Liver (tissue), 9 donors: ENCODE measurements around the gene MTG1. TPM values are rescaled to one million over a fixed set of nuclear protein-coding genes. Genes with fewer than 3 reads are reported as not detected.
A peak's percentile ranks its signal among the peaks of the same experiment; 100 is the strongest.
"Not testable (repeated sequence)": the region's sequence is repeated elsewhere in the genome, so short reads cannot be mapped to it uniquely, and the experiment has no call there.

Experiments
- DNase-seq: peaks from one replicate; pipeline ENCODE4 v3.0.0-alpha.2; 2017; ENCODE audit warnings: low spot score
- H3K27ac ChIP-seq, 2 donors: one replicate each; pipeline ENCODE4 v1.7.0; 2013; ENCODE audit warnings: inconsistent platforms in 2 of 2, low read length in 2 of 2, control low read depth in 1 of 2, low read depth in 1 of 2, mild to moderate bottlenecking in 1 of 2
- H3K27me3 ChIP-seq, 4 donors: one replicate each; pipeline versions ENCODE4 v1.6.1 to v1.7.0; 2013; ENCODE audit warnings: low read length in 3 of 4, inconsistent platforms in 1 of 4, mild to moderate bottlenecking in 1 of 4, moderate library complexity in 1 of 4; ENCODE audit not compliant: control insufficient read depth in 4 of 4, insufficient read depth in 4 of 4
- H3K36me3 ChIP-seq, 4 donors: one replicate each; pipeline versions ENCODE4 v1.6.1 to v1.7.0; 2013; ENCODE audit warnings: low read length in 3 of 4, mild to moderate bottlenecking in 3 of 4, low read depth in 1 of 4, moderate library complexity in 1 of 4; ENCODE audit not compliant: control insufficient read depth in 4 of 4, insufficient read depth in 3 of 4
- H3K4me1 ChIP-seq, 4 donors: one replicate each; pipeline versions ENCODE4 v1.6.1 to v1.7.0; 2013; ENCODE audit warnings: low read length in 3 of 4, mild to moderate bottlenecking in 3 of 4, moderate library complexity in 1 of 4; ENCODE audit not compliant: control insufficient read depth in 4 of 4, insufficient read depth in 4 of 4
- H3K4me3 ChIP-seq, 3 donors: one replicate each; pipeline versions ENCODE4 v1.6.1 to v1.7.0; 2013; ENCODE audit warnings: low read length in 3 of 3, control low read depth in 1 of 3, low read depth in 1 of 3, mild to moderate bottlenecking in 1 of 3
- H3K9ac ChIP-seq, 2 donors: one replicate each; pipeline ENCODE4 v1.7.0; 2013; ENCODE audit warnings: low read length in 2 of 2, mild to moderate bottlenecking in 2 of 2, moderate library complexity in 2 of 2, control low read depth in 1 of 2, low read depth in 1 of 2
- H3K9me3 ChIP-seq, 4 donors: one replicate each; pipeline versions ENCODE4 v1.6.1 to v1.7.0; 2013; ENCODE audit warnings: low read length in 3 of 4; ENCODE audit not compliant: control insufficient read depth in 4 of 4
- EGR1 ChIP-seq, 2 donors: IDR thresholded peaks; 2 replicates each; pipeline ENCODE4 v1.6.1; 2016 to 2018; ENCODE audit warnings: antibody characterized with exemption in 2 of 2, low read depth in 2 of 2
- GABPA ChIP-seq, 2 donors: IDR thresholded peaks in 1 of 2; conservative IDR thresholded peaks in 1 of 2; 2 replicates each; pipeline ENCODE4 v1.6.1; 2016; ENCODE audit warnings: antibody characterized with exemption in 2 of 2, mild to moderate bottlenecking in 1 of 2, moderate library complexity in 1 of 2
- HNF4G ChIP-seq: IDR thresholded peaks from 2 replicates; pipeline ENCODE4 v1.6.1; 2016; ENCODE audit warnings: antibody characterized with exemption
- JUND ChIP-seq, 2 donors: IDR thresholded peaks; 2 replicates each; pipeline ENCODE4 v1.6.1; 2016; ENCODE audit warnings: antibody characterized with exemption in 2 of 2
- NR2F2 ChIP-seq: IDR thresholded peaks from 2 replicates; pipeline ENCODE4 v1.6.1; 2016; ENCODE audit warnings: antibody characterized with exemption
- REST ChIP-seq: IDR thresholded peaks from 2 replicates; pipeline ENCODE4 v1.6.1; 2016; ENCODE audit warnings: antibody characterized with exemption, mild to moderate bottlenecking
- TAF1 ChIP-seq: conservative IDR thresholded peaks from 2 replicates; pipeline ENCODE4 v1.6.1; 2016; ENCODE audit warnings: antibody characterized with exemption, mild to moderate bottlenecking
- YY1 ChIP-seq: IDR thresholded peaks from 2 replicates; pipeline ENCODE4 v1.6.1; 2016; ENCODE audit warnings: antibody characterized with exemption, mild to moderate bottlenecking
- WGBS: extraction: QIAGEN DNeasy Blood & Tissue Kit; methylation state at CpG from one replicate; pipeline ENCODE4 v1.1.7; 2013; 5-methylcytosine and 5-hydroxymethylcytosine counted together
- polyA plus RNA-seq, 2 donors: library from polyadenylated mRNA; stranded (reverse) in 1 of 2; unstranded in 1 of 2; fragments of 200-250 nt in 1 of 2; fragments of >200 nt in 1 of 2; fragmentation: Nextera tagmentation in 1 of 2; extraction: Ambion mirVana in 1 of 2; gene quantifications; one replicate each; pipeline versions ENCODE4 v1.2.1 to v1.2.3, GENCODE V29; 2013 to 2015
- total RNA-seq, 2 donors: library from RNA; depleted of rRNA; stranded (reverse); fragments of >200 nt; gene quantifications; one replicate each; pipeline ENCODE4 v1.2.3, GENCODE V29; 2014
- TF ChIP-seq, protein P1 (sequence below): IDR thresholded peaks from 2 replicates; pipeline ENCODE4 v1.6.1; 2016; ENCODE audit warnings: antibody characterized with exemption
- TF ChIP-seq, protein P2 (sequence below): fragments of 150-350 bp; IDR thresholded peaks from 2 replicates; pipeline ENCODE4 v1.5.1; 2017; ENCODE audit warnings: improper control_type of control experiment, low read depth, low read length; ENCODE audit not compliant: missing input control
- TF ChIP-seq, protein P3 (sequence below): IDR thresholded peaks from 2 replicates; pipeline ENCODE4 v1.6.1; 2016; ENCODE audit warnings: antibody characterized with exemption
- TF ChIP-seq, protein P4 (sequence below): IDR thresholded peaks from 2 replicates; pipeline ENCODE4 v1.6.1; 2016; ENCODE audit warnings: antibody characterized with exemption
- donor health status: healthy.
- donor health status: healthy.
- donor health status: healthy.
- donor health status: healthy.
- donor health status: healthy.

Gene MTG1
- total and polyA plus RNA-seq, 4 donors: 19.4 to 70.6 (median 38.2) TPM

DNA sequence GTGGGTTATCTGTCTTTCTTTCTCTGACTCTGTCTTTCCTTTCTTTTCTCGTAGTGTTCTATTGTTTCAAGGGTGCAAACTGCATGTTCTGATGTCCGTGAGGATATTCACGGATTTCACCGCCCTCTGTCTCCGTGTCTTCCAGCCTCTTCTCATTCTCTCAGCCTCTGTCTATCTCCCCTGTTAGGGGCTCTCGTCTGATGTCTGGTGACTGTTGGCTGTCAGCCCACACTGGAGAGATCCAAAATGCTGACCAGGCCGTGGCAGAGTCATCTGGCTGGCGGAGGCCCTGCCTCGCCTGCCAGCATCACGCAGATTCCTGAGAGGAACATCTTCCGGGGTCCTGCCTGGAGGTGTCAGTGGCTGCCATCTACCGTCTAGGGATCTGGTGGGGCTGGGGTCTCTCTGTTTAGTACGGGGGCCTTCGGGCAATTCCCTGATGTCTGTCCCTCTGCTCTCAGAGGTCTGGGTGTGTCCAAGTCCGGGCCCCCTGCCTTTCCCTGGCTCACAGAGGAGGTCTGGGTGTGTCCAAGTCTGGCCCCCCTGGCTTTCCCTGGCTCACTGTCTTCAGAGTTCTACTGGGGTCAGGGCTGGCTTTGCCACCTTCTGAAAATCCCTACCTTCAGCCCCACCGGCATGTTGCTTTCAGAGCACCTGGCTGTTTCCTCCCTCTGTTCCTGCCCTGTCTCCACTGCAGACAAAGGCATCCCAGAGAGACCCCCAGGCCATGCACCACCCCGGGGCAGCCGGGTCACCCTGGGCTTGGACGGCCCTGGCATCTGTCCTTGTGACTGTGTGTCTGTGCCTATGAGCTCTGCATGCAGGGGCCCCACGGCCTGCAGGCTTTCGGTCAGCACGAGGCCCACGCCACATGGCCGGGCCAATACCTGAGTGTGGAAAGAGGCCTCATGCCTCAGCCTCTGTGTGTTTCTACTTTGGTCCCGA lies 45.8 kb downstream of the MTG1 start:
- Histone ChIP-seq H3K27me3 (no peaks in the 10 kb centered on the region), H3K36me3 (no peaks in the 10 kb centered on the region), H3K4me1 (peaks cover 0 to 7% (median 6%) of the 10 kb centered on the region in 4 donors), H3K27ac (no peak overlapping the region), H3K9me3 (no peaks in the 10 kb centered on the region), H3K4me3 (no peak overlapping the region), H3K9ac (no peak overlapping the region)
- WGBS: 92% methylated on average over 25 of the region's 25 CpGs
- peak; percentile 28 for DNase-seq
- TF ChIP-seq EGR1 (IDR thresholded peaks at IDR 0.05; ENCODE audit: low read depth in 2 of 2): no peak
- TF ChIP-seq TAF1: no peak
- no peak for TF ChIP-seq NR2F2
- TF ChIP-seq, protein P1, sequence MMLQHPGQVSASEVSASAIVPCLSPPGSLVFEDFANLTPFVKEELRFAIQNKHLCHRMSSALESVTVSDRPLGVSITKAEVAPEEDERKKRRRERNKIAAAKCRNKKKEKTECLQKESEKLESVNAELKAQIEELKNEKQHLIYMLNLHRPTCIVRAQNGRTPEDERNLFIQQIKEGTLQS: no peak
- no peak for TF ChIP-seq YY1
- no peak for TF ChIP-seq GABPA (IDR thresholded peaks at IDR 0.05 in 1 of 2, conservative IDR thresholded peaks at IDR 0.05 in 1 of 2)
- TF ChIP-seq, protein P2, sequence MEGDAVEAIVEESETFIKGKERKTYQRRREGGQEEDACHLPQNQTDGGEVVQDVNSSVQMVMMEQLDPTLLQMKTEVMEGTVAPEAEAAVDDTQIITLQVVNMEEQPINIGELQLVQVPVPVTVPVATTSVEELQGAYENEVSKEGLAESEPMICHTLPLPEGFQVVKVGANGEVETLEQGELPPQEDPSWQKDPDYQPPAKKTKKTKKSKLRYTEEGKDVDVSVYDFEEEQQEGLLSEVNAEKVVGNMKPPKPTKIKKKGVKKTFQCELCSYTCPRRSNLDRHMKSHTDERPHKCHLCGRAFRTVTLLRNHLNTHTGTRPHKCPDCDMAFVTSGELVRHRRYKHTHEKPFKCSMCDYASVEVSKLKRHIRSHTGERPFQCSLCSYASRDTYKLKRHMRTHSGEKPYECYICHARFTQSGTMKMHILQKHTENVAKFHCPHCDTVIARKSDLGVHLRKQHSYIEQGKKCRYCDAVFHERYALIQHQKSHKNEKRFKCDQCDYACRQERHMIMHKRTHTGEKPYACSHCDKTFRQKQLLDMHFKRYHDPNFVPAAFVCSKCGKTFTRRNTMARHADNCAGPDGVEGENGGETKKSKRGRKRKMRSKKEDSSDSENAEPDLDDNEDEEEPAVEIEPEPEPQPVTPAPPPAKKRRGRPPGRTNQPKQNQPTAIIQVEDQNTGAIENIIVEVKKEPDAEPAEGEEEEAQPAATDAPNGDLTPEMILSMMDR: no peak
- TF ChIP-seq, protein P3, sequence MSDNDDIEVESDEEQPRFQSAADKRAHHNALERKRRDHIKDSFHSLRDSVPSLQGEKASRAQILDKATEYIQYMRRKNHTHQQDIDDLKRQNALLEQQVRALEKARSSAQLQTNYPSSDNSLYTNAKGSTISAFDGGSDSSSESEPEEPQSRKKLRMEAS: no peak

DNA sequence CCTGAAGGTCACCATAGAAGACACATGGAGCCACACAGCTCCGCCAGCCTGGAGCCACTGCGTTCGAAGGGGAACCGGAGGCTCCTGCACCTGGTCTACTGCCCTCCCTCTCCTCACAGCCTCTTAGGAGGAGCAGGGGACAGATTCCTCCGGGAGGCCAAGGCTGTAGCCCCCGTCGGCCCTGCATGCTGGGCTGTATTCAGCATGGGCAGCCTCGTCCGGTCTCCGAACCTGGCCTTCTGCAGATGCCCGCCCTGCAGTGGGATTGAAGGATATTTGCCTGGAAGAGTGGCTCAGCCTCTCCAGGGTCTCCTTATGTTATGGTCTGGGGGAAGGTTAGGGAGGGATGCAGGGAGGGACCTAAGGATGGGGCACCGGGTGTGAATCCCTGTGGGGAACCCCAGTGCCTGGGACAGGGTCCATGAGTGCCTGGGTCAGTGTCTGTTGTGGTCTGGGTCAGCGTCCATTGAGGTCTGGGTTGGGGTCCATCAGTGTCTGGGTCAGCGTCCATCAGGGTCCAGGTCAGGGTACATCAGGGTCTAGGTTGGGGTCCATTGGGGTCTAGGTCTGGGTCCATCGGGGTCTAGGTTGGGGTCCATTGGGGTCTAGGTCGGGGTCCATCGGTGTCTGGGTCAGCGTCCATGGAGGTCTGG lies 46.8 kb downstream of the MTG1 start:
- Histone ChIP-seq H3K36me3 (no peaks in the 10 kb centered on the region), H3K4me3 (no peak overlapping the region), H3K9me3 (peaks cover 0 to 1% (median 0%) of the 10 kb centered on the region in 4 donors), H3K9ac (no peak overlapping the region), H3K27ac (no peak overlapping the region), H3K4me1 (peaks cover 0 to 7% (median 6%) of the 10 kb centered on the region in 4 donors), H3K27me3 (no peaks in the 10 kb centered on the region)
- TF ChIP-seq, protein P1: no peak
- TF ChIP-seq, protein P2: no peak
- TF ChIP-seq REST (no peak), JUND (IDR thresholded peaks at IDR 0.05) (no peak), TAF1 (no peak), YY1 (no peak), HNF4G (no peak), GABPA (IDR thresholded peaks at IDR 0.05 in 1 of 2, conservative IDR thresholded peaks at IDR 0.05 in 1 of 2) (no peak)
- TF ChIP-seq, protein P4, sequence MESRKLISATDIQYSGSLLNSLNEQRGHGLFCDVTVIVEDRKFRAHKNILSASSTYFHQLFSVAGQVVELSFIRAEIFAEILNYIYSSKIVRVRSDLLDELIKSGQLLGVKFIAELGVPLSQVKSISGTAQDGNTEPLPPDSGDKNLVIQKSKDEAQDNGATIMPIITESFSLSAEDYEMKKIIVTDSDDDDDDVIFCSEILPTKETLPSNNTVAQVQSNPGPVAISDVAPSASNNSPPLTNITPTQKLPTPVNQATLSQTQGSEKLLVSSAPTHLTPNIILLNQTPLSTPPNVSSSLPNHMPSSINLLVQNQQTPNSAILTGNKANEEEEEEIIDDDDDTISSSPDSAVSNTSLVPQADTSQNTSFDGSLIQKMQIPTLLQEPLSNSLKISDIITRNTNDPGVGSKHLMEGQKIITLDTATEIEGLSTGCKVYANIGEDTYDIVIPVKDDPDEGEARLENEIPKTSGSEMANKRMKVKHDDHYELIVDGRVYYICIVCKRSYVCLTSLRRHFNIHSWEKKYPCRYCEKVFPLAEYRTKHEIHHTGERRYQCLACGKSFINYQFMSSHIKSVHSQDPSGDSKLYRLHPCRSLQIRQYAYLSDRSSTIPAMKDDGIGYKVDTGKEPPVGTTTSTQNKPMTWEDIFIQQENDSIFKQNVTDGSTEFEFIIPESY: no peak
- TF ChIP-seq, protein P3: no peak
- 97% methylated on average over 18 of the region's 18 CpGs for WGBS
- no peak for DNase-seq

GRCh38 chr10:133441356-133441755 lies 47.4 kb downstream of the MTG1 start:
- H3K9me3 ChIP-seq, H3K27me3 ChIP-seq, DNase-seq, H3K9ac ChIP-seq, H3K27ac ChIP-seq, H3K36me3 ChIP-seq, H3K4me3 ChIP-seq, H3K4me1 ChIP-seq: not testable (repeated sequence)
- 91% methylated on average over 13 of the region's 21 CpGs for WGBS
